Limb (tissue), 2 donors: ENCODE data around the gene TLCD3A.
"Not testable (repeated sequence)": the region's sequence is repeated elsewhere in the genome, so short reads cannot be mapped to it uniquely, and the experiment has no call there.

ENCODE experiments used
- DNase-seq, 2 donors: peaks; one replicate each; pipeline ENCODE4 v3.0.0-alpha.2; 2016; ENCODE audit errors: extremely low spot score in 2 of 2

Gene TLCD3A

DNA sequence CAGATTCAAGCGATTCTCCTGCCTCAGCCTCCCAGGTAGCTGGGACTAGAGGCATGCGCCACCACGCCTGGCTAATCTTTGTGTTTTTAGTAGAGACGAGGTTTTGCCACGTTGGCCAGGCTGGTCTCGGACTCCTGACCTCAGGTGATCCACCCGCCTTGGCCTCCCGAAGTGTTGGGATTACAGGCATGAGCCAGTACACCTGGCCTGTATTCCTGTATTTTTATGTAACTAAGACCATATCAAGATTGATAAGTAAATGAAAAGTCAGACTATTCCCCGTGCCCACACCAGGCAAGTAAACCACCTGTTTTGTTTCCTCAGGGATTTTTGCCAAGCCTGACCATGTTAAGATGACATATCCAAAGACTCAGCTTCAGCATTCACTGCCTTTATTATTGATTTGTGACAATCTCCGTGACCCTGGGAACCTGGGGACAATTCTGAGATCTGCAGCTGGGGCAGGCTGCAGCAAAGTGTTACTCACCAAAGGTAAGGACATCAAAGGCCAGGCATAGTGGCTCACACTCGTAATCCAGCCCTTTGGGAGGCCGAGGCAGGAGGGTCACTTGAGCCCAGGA lies 55.3 kb downstream of the TLCD3A start:
- DNase-seq, result no peak

- DNase-seq, result no peak
Observed at GRCh38 chr17:788551-788950, 56.2 kb downstream of the TLCD3A start.

GRCh38 chr17:789160-789840 lies 56.9 kb downstream of the TLCD3A start:
- DNase-seq, result no peak

DNA sequence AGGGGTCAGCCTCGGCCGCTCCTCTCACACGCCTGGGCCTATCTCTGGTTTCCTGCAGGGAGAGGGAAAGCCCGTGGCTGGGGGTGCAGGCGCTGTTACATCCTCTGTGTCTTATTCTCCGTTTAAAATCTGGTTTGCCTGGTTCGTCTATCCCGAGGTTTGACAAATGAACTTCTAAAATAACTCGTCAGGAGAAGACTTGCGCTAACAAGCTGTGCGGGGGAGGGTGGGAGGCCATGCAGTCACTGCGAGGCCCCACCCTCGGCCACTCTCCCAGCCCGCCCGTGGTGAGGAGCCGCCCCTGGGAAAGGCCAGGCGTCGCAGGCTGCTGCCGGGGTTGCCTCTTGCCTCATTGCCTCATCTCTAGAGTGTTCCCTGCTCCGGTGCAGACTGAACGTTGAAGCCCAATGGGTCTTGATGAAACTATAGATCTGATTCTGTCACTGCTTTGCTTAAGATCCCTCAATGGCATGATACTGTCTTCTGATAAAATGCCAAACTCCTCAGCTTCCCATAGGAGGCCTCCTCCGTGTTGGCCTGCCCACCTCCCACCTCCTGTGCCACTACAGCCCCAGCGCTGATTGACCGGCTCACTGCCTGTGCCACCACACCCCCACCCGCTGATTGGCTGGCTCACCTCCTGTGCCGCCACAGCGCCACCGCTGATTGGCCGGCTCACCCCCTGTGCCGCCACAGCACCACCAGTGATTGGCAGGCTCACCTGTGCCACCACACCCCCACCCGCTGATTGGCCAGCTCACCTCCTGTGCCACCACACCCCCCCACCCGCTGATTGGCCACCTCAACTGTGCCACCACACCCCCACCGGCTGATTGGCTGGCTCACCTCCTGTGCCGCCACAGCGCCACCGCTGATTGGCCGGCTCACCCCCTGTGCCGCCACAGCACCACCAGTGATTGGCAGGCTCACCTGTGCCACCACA lies 57.8 kb downstream of the TLCD3A start:
- DNase-seq, result not testable (repeated sequence)

- not testable (repeated sequence) for DNase-seq
Observed at GRCh38 chr17:790874-791247, 58.5 kb downstream of the TLCD3A start.

DNA sequence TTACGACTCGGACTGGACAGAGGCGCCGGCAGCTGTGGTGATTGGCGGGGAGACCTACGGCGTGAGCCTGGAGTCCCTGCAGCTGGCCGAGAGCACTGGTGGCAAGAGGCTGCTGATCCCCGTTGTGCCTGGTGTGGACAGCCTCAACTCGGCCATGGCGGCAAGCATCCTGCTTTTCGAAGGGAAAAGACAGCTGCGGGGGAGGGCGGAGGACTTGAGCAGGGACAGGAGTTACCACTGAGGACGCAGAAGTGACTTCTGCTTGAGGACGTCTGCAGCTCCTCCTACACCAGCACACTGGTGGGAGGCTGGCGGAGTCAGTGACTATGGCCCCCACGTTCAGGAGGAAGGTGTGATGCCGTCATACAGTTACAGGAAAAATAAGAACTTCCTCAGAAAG lies 59.4 kb downstream of the TLCD3A start:
- DNase-seq, result no peak

GRCh38 chr17:792277-792676 lies 59.9 kb downstream of the TLCD3A start:
- no peak for DNase-seq
